Measurements from ENCODE around the gene PSMG4. TPM values are rescaled to one million over a fixed set of nuclear protein-coding genes. Genes with fewer than 3 reads are reported as not detected.
A peak's percentile ranks its signal among the peaks of the same experiment; 100 is the strongest.

Gene PSMG4
- total RNA-seq, 1 donor from 2014 or later: 7.2 TPM

DNA sequence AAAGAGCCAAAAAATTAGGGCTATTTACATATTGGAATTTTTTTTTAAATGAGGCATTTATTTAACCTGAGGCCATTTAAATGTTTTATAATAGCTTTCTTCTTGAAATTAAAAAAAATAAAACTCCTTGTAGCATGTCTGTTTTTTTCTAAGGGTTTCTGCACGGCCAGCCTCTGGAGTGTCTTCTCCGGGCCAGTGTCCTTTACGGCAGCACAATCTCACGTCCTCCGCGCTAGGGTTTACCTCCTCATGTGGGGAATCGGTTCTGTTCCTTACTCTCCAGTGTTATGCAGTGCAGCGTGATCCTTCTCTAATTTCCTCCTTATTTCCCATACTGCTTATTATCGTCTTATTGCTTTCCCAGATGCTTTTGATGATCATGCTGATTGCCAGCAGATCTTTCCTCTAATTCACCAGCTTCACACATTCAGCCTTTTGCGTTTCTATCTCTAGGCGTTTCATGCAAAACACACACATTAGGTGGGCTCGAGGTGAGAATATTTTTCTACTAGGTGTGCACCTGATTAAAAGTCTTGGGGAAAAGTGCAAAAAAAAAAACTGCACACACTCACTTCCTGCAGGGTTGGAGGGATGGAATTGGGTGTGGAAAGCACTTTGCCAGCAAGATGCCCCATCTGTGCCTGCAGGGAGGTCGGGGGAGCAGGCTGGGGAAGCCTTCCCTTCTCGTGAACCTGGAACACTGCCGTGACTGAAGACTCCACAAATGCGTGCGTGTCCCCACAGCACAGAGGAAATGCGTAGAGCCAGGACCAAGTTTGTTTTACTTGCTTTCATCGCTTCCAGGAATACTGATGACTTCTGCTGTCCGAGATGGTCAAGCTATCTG lies 56.1 kb downstream of the PSMG4 start:
- intact Hi-C loops (cut with micrococcal nuclease): no loop called here
- DNase-seq (no peak), ATAC-seq (no peak)

DNA sequence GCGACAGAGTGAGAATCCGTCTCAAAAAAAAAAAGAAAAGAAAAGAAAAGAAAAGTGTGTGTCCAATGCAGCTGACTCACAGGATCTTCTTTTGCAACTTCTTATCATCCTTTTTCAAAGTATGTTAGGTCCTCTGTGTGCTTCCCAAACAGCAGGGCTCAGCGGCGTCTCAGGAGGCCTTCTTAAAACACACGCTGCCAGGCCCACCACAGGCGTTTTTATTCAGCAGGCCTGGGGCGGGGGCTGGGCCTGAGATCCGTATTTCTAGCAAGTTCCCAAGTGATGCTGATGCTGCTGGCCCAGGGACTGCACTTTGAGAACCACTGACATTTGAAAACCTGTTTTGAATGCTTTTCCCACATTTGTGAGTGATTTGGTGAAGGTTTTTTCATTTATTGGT lies 57.1 kb downstream of the PSMG4 start:
- ATAC-seq (no peak), DNase-seq (no peak)
- intact Hi-C loops (cut with micrococcal nuclease): no loop called here

DNA sequence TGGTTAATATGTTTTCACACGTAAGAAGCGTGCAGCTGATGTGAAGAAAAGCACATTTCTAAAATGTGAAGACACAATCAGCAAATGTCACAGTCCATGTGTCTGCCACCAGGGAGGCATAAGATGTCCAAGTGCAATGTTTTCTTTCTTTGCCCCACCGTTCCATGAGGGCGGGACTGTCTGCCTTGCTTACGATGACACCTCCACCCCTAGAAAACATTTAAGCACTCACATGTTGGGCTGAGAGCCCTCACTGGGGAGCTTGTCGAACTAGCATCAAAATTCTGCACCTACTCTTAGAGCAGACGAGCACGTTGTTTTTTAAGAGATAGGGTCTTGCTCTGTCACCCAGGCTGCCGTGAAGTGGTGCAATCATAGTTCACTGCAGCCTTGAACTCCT lies 57.6 kb downstream of the PSMG4 start:
- intact Hi-C loops (cut with micrococcal nuclease): no loop called here
- ATAC-seq (no peak), DNase-seq (no peak)

DNA sequence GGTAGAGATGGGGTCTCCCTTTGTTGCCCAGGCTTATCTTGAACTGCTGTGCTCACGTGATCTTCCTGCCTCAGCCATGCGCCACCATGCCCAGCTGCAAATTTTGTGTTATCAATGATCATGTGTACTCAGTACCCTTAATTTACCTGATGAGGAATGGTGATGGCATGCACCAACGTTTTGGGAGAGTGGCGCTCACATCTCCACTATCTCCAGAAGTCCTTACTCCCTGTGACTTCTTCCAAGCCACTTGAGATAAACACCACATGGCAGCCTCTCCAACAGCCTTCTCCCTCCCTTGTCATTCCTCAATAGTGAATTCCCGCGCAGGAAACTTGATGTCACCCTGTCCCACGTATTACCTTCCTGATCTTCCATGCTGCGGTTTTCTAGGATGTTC lies 58.1 kb downstream of the PSMG4 start:
- DNase-seq: no peak
- intact Hi-C loops (cut with micrococcal nuclease): no loop called here
- ATAC-seq: peak; percentile 24

Other genes starting within 250 kb of the PSMG4 start
- 6.5 TPM for gene RIPK1, start 190.5 kb upstream of the PSMG4 start, total RNA-seq
- 17.3 TPM for gene BPHL, start 140.2 kb upstream of the PSMG4 start, total RNA-seq
- gene TUBB2A, start 101.4 kb upstream of the PSMG4 start, total RNA-seq: 13.6 TPM
- gene TUBB2B, start 31.3 kb upstream of the PSMG4 start, total RNA-seq: 1.0 TPM
- 7.1 TPM for gene SLC22A23, start 198.1 kb downstream of the PSMG4 start, total RNA-seq

All from left ventricle myocardium superior (tissue), 1 donor.